HFF-Myc (cell line): ENCODE results near the gene CDK19.

Source experiments
- DNase-seq: peaks from one replicate; pipeline ENCODE4 v3.0.0-alpha.2; 2011; ENCODE audit warnings: low read depth; ENCODE audit errors: extremely low read depth
- H3K4me3 ChIP-seq: replicated peaks from 2 replicates; pipeline ENCODE4 v1.5.1; 2011; ENCODE audit warnings: low read depth, mild to moderate bottlenecking, control low read depth, low read length
- TF ChIP-seq, protein P1 (sequence below): IDR thresholded peaks from 2 replicates; pipeline ENCODE4 v1.5.1; 2012; ENCODE audit warnings: mild to moderate bottlenecking, low read depth, low read length, control low read depth; ENCODE audit errors: missing control alignments

Gene CDK19

DNA sequence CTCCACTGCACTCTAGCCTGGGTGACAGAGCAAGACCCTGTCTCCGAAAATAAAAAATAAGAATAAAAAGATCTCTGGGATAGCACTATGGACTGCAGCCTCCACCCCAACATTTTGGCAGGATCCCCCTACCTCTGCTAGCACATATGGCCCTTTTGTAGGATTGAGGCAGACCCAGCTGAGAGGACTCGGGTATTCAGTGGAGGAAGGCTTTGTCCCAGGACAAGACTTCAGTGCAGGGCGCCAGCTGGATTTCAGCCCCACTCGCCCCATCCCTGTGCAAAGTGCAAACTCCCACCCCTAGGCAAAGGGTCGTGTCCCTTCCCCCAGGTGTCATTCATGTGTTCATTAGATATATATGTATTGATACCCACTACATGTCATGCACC lies 254.3 kb downstream of the CDK19 start:
- TF ChIP-seq, protein P1, sequence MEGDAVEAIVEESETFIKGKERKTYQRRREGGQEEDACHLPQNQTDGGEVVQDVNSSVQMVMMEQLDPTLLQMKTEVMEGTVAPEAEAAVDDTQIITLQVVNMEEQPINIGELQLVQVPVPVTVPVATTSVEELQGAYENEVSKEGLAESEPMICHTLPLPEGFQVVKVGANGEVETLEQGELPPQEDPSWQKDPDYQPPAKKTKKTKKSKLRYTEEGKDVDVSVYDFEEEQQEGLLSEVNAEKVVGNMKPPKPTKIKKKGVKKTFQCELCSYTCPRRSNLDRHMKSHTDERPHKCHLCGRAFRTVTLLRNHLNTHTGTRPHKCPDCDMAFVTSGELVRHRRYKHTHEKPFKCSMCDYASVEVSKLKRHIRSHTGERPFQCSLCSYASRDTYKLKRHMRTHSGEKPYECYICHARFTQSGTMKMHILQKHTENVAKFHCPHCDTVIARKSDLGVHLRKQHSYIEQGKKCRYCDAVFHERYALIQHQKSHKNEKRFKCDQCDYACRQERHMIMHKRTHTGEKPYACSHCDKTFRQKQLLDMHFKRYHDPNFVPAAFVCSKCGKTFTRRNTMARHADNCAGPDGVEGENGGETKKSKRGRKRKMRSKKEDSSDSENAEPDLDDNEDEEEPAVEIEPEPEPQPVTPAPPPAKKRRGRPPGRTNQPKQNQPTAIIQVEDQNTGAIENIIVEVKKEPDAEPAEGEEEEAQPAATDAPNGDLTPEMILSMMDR = no peak
- no peak for DNase-seq
- H3K4me3 ChIP-seq = no peak overlapping the region

GRCh38 chr6:110560239-110561007 lies 254.8 kb downstream of the CDK19 start:
- TF ChIP-seq, protein P1 = no peak
- no peak overlapping the region for H3K4me3 ChIP-seq
- DNase-seq = no peak
